Measurements from ENCODE around the gene ARHGAP23.

The ARHGAP23 gene

DNA sequence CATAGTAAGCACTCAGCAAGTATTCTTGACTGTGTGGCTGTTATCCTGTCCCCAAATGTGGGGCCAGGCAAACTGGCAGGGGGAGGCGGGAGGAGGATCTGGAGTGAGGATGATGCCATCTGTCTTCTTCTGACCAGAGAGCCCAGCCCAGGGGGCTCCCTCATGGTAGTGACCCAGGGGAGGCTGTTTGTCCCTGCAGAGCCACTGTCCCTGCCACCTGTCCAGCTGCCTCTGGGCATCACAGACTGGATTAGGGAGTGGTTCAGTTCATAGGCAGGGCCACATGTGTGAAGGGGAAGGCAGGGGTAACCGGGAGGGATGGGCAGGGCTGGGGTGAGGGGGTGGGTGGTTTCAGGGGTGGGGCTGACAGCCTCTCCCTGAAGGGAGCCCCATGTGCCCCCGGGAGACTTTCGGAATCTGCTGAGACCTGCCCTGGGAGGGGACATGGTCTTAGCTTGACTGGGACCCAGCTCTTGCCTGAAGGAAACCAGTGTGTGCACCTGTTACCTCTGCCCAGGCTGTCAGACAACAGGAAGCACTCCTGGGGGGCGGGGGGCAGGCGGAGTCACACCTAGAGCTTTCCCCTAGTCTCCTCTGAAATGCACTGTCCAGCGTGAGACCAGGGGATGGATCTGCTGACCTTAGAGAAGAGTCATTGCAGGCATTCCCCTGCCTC, 15.2 kb downstream of the ARHGAP23 start:
- DNase-seq (ENCODE audit: low spot score) = no peak

DNA sequence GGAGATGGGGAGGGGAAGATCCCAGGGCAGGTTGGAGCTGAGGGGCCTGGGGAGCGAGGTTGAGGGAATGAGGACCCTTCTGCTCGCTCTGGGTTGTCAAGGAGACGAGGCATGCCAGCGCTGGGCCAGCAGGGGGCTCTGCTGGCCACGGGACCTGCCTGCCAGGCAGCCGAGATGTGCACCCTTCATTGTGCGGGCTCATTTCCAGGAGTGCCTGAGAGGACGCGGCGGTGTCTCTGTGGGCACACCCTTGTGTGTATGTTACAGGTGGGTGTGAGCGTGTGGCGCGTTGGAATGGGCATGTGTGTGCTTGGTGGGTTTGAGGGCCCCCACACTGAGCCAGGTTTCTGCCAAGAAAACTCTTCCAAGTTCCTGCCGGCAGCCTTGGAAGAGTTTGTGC, 15.9 kb downstream of the ARHGAP23 start:
- peak; percentile 76 for DNase-seq (ENCODE audit: low spot score)

DNA sequence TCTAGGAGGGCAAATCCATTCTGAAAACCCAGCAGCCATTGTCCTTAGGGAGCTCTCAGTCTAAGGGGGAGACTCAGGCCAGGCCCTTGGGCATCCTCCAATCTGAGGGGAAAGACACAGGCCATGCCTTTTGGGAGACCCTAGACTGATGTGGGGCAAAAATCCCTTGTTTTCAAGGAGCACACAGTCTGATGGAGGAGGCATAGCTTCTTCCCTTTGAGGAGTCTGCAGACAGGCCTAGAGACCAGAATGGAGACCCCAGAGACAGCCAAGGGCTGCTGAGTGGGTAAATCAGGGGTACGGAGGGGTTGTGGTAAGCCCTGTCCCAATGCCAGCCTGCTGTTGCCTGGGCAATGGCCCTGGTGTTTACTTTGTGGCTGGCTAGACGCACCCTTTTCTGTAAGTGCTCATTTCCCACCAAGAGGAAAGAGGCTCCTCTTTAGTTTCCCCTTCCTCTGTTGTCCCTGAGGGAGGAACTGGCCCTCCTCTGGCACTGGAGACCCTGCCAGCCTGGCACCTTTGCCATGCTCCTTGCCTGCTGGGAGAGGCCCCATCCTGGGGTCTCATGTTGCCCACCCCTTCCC, 19.3 kb downstream of the ARHGAP23 start:
- DNase-seq (ENCODE audit: low spot score) = no peak

DNA sequence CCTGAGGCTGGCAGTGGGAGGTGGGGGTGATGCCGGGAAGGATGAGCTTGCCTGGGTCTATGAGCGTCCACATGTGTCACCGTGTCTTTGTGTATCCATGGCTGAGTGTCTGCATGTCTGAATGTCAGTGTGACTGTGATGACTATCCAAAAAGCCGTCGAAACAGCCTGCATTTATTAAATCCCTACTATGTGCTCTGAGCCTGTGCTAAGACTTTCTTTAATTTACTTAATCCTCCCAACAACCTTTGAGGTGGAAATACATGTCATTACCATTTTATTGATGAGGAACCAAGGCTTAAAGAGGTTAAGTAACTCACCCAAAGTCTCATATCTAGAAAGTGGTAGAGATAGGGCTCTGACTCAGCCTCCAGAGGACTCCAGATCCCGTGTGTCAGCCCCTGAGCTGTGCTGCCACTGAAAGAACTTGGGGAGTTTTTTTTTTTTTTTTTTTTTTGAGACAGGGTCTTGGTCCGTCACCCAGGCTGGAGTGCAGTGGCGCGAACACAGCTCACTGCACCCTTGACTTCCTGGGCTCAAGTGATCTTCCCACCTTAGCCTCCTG, 20.0 kb downstream of the ARHGAP23 start:
- DNase-seq (ENCODE audit: low spot score) = no peak

DNA sequence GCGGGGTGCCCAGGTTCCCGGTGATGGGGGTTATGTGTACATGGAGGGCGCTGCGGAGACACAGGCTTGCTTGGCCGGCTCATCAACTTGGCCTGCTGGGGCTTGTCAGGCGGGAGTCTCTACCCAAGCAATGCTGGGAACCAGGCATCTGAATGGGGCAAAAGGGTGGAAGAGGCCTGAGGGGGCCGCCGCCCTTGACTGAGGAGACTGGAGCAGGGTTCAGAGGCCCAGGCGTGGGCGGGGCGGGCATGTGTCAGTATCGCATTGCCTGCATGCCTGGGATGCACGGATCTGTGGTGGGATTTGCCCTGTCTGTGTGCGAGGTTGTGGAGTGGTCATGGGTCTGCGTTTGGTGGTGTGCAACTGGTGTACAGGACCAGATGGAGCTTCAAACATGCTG, 21.1 kb downstream of the ARHGAP23 start:
- no peak for DNase-seq (ENCODE audit: low spot score)

DNA sequence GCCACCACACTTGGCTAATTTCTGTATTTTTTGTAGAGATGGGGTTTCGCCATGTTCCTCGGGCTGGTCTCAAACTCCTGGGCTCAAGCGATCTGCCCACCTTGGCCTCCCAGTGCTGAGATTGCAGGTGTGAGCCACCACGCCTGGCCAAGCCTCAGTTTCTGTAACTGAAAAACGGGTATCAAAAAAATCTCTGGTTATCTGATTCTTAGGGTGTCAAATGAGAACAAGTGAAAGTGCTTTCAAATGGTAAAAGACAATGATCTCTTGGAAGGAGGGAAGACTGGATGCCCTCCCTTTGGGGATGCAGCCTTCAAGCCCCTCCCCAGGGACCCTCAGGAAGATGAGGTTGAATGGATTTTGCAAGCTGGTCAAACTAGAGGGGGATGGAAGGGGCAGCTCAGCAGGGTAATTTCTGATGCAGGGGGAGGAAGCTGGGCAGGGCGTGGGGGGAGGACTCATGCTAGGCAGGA, 22.3 kb downstream of the ARHGAP23 start:
- no peak for DNase-seq (ENCODE audit: low spot score)

DNA sequence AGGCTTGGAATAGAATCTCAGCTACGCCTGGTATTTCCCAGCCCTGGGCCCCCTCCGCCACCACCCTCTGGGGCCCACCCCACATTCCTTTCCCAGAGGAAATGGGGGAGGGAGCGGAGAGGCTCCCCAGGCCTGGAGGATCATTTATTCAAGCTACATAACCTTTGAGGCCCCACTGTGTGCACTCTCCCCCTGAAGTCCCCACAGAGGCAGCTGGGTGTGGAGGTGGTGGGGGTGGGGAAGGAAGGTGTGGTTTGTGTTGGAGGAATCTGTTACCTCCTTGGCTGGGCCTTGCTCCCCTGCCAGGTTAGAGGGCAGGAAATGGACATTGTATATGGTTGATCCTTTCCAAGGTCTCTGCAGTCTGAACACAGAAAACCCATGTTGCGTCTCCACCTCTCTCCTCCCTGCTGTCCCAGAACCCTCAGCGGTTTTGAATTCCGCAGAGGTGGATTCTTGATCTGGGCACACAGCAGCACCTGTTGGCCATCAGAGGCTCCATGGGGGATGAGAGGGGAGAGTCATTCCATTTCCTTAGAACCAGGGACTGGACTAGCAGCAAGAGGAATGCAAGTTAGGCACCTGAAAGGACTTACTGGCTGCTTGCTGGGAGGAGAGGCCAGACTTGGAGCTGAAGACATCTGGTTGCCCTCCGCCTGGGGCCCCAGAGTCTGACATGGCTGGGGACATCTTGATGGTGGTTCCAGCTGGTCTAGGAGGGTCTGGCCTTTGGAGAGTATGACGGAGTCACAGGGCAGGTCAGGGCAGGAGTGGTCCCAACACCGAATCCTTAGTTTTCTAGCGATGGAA, 23.0 kb downstream of the ARHGAP23 start:
- no peak for DNase-seq (ENCODE audit: low spot score)

DNA sequence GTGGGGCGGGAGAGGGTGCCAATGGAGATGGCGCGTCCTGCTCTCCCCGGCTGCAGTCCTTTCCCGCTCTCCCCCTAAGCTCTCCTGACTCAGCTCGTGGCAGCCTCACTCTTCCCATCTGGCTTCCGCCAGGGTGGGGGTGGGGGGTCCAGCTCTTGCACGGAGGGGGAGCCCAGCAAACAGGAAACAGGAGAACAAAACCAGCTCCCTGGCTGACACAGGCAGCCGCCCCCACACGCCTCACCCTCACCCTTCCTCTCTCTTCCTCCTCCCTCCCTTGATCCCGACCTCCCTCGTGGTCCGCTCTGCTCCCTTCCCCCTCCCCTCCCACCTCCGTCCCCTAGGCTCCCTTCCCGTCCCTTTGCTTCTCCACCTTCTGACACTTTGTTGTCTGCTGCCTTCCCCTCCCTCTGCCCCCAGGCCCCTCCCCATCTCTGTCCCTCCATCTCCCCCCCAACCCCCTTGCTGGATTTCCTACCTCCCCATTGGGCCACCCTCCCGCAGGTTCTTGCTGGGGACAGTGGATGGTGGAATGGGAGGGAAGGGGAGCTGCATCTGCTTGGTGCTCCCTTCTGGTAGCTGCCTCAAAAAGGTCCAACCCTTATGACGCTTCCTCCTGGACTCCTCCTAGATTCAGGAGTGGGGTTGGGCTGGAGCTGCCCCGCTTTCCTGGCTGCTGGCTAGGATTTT, 23.7 kb downstream of the ARHGAP23 start:
- DNase-seq (ENCODE audit: low spot score) = no peak

DNA sequence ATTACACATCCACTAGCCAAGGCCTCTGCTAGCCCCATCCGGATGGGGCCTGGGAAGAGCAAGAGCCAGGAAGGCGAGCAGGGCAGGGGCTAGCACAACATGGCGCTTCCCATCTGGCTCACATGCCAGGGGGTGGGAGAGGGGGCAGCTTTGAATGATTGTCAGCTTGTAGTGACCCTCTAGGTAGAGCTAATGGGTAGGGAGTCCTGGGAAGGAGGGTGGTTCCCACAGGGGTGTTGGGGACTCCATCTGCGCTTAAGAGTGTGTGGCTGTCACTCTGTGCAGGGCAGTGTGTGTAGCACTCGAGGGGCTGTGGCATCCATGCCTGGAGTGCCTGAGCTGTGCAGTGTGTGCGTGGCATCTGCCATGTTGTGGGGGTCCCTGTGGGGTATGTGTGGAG, 24.5 kb downstream of the ARHGAP23 start:
- DNase-seq (ENCODE audit: low spot score) = no peak

DNA sequence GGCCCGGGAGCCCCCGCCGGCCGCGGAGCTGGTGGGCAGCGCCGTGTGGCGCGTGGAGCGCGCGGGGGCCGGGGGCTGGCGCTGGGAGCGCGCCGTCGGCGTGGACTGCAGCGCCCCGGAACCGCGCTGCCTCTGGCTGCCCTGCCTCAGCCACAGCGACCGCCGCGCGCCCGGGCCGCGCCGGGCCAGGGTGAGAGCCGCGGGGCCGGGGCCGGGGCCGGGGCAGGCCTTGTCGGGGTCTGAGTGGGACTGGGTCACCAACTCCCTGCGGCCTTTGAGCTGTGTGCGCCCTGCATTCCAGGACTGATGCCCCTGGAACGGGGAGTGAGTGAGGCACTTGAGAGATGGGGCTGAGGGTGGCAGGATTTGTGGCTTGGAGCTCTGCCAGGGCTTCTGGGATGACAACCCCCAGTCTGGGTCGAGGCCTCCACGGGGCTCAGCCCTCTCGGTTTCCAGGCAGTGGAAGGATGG, 25.7 kb downstream of the ARHGAP23 start:
- no peak for DNase-seq (ENCODE audit: low spot score)

DNA sequence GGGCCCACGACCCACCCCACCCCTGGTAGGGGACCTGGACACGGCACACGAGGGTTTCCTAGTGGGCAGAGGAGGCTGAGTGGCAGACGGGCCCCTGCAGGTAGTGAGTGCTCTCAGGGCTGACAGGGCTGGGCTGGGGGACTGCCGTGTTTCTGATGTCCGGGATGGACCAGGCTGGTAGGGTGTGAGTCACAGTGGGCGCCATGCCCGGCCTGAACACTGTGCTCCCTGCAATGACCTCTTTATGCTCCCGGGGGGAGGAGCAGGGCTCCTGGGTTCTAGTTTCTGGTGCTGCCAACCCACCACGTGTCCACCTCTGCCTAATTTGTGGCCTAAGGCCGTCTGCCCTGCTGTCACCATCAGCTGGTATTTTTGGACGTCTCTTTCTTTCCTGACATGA, 26.3 kb downstream of the ARHGAP23 start:
- peak; percentile 74 for DNase-seq (ENCODE audit: low spot score)

DNA sequence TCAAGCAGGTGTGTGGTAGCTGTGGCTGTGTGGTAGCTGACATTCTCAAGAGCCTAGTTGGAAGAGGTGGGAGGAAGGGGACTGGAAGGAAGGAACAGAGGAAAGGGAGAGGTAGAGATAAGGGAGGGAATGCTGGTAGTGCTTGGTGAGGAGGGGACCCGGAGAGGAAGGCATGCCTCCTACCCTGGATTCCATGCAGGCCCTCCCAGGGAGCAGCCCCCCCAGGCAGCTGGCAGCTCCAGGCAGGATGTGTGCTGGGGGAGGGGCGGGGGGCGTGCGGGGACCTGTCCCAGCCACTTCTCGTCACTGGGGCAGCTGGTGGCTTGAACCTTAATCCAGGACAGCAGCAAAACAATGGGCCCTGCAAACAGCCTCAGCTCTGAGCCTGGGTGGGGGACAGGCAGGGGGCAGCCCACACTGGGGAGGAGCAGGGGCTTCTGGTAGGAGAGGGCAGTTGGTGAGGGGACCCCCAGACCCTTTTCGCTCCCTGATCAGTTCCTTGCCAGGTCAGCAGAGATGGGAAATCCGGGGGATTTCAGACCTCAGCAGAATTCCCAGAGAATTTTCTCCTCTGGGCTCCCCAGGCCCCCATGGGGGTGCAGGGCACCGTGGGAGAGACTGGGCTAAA, 27.1 kb downstream of the ARHGAP23 start:
- no peak for DNase-seq (ENCODE audit: low spot score)

DNA sequence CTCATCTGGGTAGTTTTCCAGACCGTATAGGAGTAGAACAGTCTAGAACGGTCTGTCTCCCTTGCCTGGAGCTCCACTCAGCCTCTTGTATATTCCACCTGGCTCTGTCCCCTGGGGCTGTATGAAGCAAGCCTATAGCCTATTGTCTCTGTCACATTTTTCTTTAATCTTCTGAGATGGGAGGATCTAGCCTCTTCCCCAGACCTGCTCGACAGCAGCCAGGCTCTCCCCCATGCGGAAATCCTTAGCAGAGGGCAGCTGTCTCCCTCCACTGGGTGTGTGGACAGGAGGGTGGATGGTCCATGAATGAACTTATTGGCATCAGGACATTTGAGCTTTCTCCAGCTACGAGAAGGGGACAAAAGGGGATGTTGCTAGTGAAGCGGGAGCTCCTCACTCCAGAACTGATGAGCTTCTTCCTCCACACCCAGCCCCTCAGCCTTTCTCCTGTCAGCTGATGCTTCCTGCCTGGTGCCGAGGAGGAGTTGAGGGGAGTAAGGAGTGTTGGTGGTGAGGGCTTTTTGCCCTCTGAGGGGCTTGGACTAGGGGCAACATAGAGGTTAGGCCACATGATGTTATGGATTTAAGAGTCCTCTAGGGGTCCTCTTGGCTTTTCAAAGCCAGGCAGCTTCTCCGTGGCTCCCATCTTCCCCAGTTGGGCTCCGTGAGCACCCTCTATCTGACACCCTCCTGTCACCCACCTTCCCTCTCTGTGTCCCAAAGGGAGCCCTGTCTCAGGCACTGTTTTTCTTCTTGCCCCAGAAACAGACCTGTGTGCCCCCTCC, 28.0 kb downstream of the ARHGAP23 start:
- DNase-seq (ENCODE audit: low spot score) = no peak

DNA sequence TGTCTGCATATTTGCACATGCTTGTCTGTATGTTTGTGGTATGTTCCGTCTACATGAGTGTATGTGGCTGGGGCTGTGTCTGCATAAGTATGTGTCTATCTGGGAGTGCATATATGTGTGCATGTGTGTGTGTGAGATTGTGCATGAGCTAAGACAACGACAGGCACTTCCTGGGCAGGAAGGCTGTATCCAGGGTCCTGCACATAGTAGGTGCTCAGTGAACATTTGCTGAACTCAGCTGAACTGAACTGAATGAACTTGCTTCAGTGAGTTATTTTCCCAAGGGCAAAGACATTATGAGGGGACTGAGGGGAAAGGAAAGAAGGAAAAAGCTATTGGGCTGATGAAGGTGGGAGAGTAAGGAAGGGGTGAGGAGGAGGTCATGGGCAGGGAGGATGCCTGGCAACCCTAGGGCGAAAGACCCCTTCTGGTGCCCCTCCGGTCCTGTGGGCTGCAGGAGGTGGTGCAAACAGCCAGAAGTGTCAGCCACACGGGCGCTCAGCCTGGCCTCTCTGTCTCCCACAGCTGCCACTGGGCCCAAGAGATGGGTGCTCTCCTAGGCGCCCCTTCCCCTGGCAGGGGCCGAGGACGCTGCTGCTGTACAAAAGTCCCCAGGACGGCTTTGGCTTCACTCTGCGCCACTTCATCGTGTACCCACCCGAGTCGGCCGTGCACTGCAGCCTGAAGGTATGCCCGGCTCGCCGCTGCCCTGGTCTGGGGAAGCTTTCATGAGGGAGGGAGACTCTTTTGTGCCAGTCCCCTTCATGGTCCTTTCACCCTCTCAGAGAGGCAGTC, 29.5 kb downstream of the ARHGAP23 start:
- DNase-seq (ENCODE audit: low spot score) = no peak

DNA sequence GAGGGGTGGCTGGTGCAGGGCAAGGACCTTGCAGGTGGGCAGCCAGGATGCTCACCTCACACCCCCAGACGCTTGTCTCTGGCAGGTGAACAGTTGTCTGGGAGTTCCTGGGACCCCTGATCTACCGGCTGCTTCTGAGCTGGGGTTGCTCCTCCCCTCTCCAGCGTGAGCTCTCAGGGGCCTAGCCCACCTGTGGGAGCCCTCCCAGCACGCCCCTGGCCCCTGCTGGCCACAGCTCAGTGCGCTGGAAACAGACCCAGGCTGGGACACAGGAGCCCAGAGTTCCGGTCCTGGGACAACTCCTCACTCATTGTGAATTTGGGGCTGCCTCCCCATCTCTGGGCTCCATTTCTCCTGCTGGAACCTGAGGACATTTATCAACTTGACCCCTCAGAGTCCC, 30.3 kb downstream of the ARHGAP23 start:
- no peak for DNase-seq (ENCODE audit: low spot score)

DNA sequence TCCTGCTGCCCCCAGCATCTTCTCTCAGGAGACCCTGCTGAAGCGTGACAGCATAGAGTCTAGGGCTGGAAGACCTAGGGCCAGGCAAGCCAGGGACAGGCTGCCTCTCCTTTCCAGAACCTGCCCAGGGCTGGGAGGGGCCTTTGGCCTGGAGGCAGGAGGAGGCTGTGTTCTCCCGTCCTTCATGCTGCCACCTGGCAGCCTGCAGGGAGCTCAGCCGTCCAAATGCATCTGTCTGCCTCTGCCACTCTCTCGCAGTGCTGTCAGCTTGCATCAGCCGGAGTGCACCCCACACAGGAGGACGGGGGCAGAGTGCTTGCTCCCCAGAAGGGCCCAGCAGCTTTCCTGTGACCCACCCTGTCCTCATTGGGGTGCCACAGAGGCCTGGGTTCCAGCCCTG, 31.3 kb downstream of the ARHGAP23 start:
- DNase-seq (ENCODE audit: low spot score) = no peak

DNA sequence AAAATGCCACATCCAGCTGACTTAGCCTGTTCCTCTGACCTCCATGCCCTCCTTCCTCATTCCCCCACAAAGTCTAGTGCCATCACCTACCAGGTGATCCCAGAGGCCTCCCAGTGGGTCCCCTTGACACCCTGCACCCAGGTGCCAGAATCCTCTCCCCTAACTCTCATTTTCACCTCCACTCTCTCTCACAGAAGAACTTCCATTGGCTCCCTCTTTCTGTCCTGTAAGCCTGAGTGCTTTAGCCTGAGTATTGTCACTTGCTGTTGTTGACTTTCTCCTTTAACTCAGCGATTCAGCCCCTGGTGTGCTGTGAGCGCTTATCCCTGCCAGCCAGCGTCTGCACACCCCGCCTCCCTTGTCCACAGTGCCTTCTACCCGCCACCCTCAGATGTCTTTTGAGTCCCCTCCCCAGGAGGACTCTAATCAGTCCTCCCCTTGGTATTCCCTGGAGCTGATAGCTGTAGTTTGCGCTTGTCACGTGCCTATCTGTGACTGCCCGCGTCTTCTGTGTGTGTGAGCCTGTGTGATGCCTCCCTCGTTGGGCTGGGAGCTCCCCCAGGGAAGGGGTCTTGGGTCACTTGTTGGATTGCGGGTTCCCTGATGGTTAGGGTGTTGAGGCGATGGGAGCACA, 31.9 kb downstream of the ARHGAP23 start:
- DNase-seq (ENCODE audit: low spot score) = no peak

DNA sequence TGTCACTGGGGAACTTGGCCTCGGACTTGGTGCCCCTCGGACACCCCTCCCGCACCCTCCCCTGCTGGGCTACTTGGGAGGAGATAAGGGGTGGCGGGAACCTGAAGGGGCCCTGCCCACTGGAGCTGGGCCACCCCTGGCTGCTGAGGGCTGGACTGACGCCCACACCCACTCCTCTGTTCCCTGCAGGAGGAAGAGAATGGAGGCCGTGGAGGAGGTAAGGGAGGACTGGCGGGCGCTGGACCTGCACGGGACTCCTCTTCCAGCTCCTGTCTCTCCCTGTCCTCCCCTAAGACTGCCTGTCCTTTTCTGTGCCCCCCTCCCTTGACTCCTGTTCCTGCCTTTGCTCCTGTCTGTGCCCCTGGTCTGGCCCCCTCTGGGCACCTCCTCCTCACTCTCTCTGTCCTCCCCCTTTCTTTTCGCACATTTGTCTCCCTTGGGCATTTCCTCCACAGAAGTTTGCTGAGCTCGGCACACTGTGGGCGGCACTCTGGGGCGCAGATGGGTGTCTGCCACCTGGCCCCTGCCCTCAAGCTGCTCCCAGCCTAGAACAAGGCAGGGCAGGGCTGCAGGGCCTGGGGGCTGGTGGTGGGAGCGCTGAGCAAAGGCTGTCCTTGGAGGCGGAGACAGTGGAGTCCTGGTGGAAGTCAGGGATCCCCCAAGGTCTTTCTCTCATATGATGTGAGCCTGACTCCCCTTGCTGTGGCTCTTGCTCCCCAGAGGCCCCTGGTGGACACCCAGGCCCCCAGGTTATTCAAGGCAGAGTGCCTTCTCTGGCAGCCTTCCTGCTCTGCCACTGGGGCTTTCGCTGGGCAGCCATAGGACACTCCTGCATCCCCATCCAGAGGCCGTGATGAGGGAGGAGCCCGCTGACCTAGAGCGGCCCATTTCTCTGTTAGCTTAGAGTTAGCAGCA, 32.7 kb downstream of the ARHGAP23 start:
- no peak for DNase-seq (ENCODE audit: low spot score)

All from COLO829 (cell line).